Measurements from ENCODE around the gene C4orf17.

GRCh38 chr4:99586322-99586721 lies 75.5 kb downstream of the C4orf17 start:
- no peak for TF ChIP-seq CTCF (IDR thresholded peaks at IDR 0.05)
- TF ChIP-seq ZNF416 (CRISPR knock-in tag; IDR thresholded peaks at IDR 0.05), result no peak
- TF ChIP-seq STAT6 (CRISPR knock-in tag; conservative IDR thresholded peaks at IDR 0.05; ENCODE audit: low read depth), result no peak
- TF ChIP-seq ETV6 (CRISPR knock-in tag; IDR thresholded peaks at IDR 0.05), result no peak
